Epithelial cell of proximal tubule (primary cell): ENCODE measurements around the gene FER1L5. TPM values are rescaled to one million over a fixed set of nuclear protein-coding genes. Genes with fewer than 3 reads are reported as not detected.

ENCODE experiments used
- DNase-seq: peaks from one replicate; pipeline ENCODE4 v3.0.0-alpha.2; 2011; ENCODE audit warnings: low read depth
- H3K4me3 ChIP-seq: 2 replicates; pipeline ENCODE4 v1.5.1; 2011; ENCODE audit warnings: low read depth, mild to moderate bottlenecking, low read length
- CTCF ChIP-seq: conservative IDR thresholded peaks from 2 replicates; pipeline ENCODE4 v1.5.1; 2012; ENCODE audit warnings: low read depth, mild to moderate bottlenecking, low read length
- total RNA-seq: library from RNA; depleted of rRNA; stranded (reverse); fragments of >200 nt; gene quantifications from 2 replicates; pipeline ENCODE4 v1.2.3, GENCODE V29; 2015

The FER1L5 gene
- total RNA-seq, 1 donor from 2014 or later, result 0.06 TPM

- peak within 1 kb of the TSS; percentile 93 for H3K4me3 ChIP-seq
- DNase-seq, result peak; percentile 59
- peak; percentile 4 for TF ChIP-seq CTCF
Observed at GRCh38 chr2:96739633-96740428, 97.3 kb downstream of the FER1L5 start, which contains the start of gene LMAN2L. Gene LMAN2L, minus strand, starts transcription at chr2:96740064. Its CDS starts 24 bp downstream, at chr2:96740040.

- DNase-seq, result no peak
- no peak overlapping the region for H3K4me3 ChIP-seq
- no peak for TF ChIP-seq CTCF
Observed at GRCh38 chr2:96747061-96747617, 104.6 kb downstream of the FER1L5 start.

GRCh38 chr2:96751800-96752199 is 109.2 kb downstream of the FER1L5 start:
- no peak overlapping the region for H3K4me3 ChIP-seq
- no peak for TF ChIP-seq CTCF
- no peak for DNase-seq

- no peak for DNase-seq
- TF ChIP-seq CTCF, result no peak
- no peak overlapping the region for H3K4me3 ChIP-seq
Observed at GRCh38 chr2:96753661-96754282, 111.2 kb downstream of the FER1L5 start.

- no peak for DNase-seq
- no peak for TF ChIP-seq CTCF
- no peak overlapping the region for H3K4me3 ChIP-seq
Observed at GRCh38 chr2:96754317-96754716, 111.8 kb downstream of the FER1L5 start.

Other genes with a start within 250 kb of the FER1L5 start
- 1.0 and 8.6 TPM in 2 replicates for gene NEURL3, start 137.4 kb upstream of the FER1L5 start, total RNA-seq
- gene ARID5A, start 106.0 kb upstream of the FER1L5 start, total RNA-seq, result 19.9 and 20.8 TPM in 2 replicates
- gene KANSL3, start 4.5 kb upstream of the FER1L5 start, total RNA-seq, result 24.0 and 30.8 TPM in 2 replicates
- 13.0 and 22.3 TPM in 2 replicates for gene LMAN2L, start 97.3 kb downstream of the FER1L5 start, total RNA-seq
- gene CNNM4, start 118.1 kb downstream of the FER1L5 start, total RNA-seq, result 5.7 and 9.0 TPM in 2 replicates
- gene CNNM3, start 173.5 kb downstream of the FER1L5 start, total RNA-seq, result 8.2 and 10.6 TPM in 2 replicates
- 0.22 and 1.1 TPM in 2 replicates for gene ANKRD23, start 201.3 kb downstream of the FER1L5 start, total RNA-seq
- gene ANKRD39, start 215.3 kb downstream of the FER1L5 start, total RNA-seq, result 31.9 and 54.8 TPM in 2 replicates
- gene SEMA4C, start 227.3 kb downstream of the FER1L5 start, total RNA-seq, result 34.4 and 35.3 TPM in 2 replicates